ENCODE measurements around the gene ZNF521.

ZNF521 gene

GRCh38 chr18:25283781-25284180, 68.2 kb downstream of the ZNF521 start:
- H3K9me3 ChIP-seq, result no peaks in the 10 kb centered on the region
- no peaks in the 10 kb centered on the region for H3K4me1 ChIP-seq
- H3K27me3 ChIP-seq, result no peaks in the 10 kb centered on the region
- TF ChIP-seq CTCF (IDR thresholded peaks at IDR 0.05; ENCODE audit: low read depth, low read length), result no peak
- no peak overlapping the region for H3K4me3 ChIP-seq (ENCODE audit: low read depth, low read length)
- H3K36me3 ChIP-seq, result no peaks in the 10 kb centered on the region
- no peak for DNase-seq

GRCh38 chr18:25282896-25283703, 68.9 kb downstream of the ZNF521 start:
- no peaks in the 10 kb centered on the region for H3K36me3 ChIP-seq
- no peak for DNase-seq
- H3K4me1 ChIP-seq, result no peaks in the 10 kb centered on the region
- H3K27me3 ChIP-seq, result no peaks in the 10 kb centered on the region
- TF ChIP-seq CTCF (IDR thresholded peaks at IDR 0.05; ENCODE audit: low read depth, low read length), result no peak
- no peaks in the 10 kb centered on the region for H3K9me3 ChIP-seq
- no peak overlapping the region for H3K4me3 ChIP-seq (ENCODE audit: low read depth, low read length)

- H3K9me3 ChIP-seq, result no peaks in the 10 kb centered on the region
- DNase-seq, result no peak
- H3K4me3 ChIP-seq (ENCODE audit: low read depth, low read length), result no peak overlapping the region
- no peaks in the 10 kb centered on the region for H3K36me3 ChIP-seq
- H3K27me3 ChIP-seq, result no peaks in the 10 kb centered on the region
- no peak for TF ChIP-seq CTCF (IDR thresholded peaks at IDR 0.05; ENCODE audit: low read depth, low read length)
- no peaks in the 10 kb centered on the region for H3K4me1 ChIP-seq
These were observed 69.7 kb downstream of the ZNF521 start for GRCh38 chr18:25282282-25282681.

GRCh38 chr18:25281556-25281955, 70.4 kb downstream of the ZNF521 start:
- Histone ChIP-seq H3K4me3 (ENCODE audit: low read depth, low read length) (no peak overlapping the region), H3K36me3 (no peaks in the 10 kb centered on the region), H3K27me3 (no peaks in the 10 kb centered on the region), H3K4me1 (no peaks in the 10 kb centered on the region), H3K9me3 (no peaks in the 10 kb centered on the region)
- DNase-seq, result no peak
- TF ChIP-seq CTCF (IDR thresholded peaks at IDR 0.05; ENCODE audit: low read depth, low read length), result no peak

- Histone ChIP-seq H3K36me3 (no peaks in the 10 kb centered on the region), H3K4me1 (no peaks in the 10 kb centered on the region), H3K9me3 (no peaks in the 10 kb centered on the region), H3K4me3 (ENCODE audit: low read depth, low read length) (no peak overlapping the region), H3K27me3 (no peaks in the 10 kb centered on the region)
- TF ChIP-seq CTCF (IDR thresholded peaks at IDR 0.05; ENCODE audit: low read depth, low read length), result no peak
- DNase-seq, result no peak
These were observed 72.0 kb downstream of the ZNF521 start for GRCh38 chr18:25279961-25280360.

- no peaks in the 10 kb centered on the region for H3K36me3 ChIP-seq
- H3K27me3 ChIP-seq, result no peaks in the 10 kb centered on the region
- no peak overlapping the region for H3K4me3 ChIP-seq (ENCODE audit: low read depth, low read length)
- DNase-seq, result no peak
- no peak for TF ChIP-seq CTCF (IDR thresholded peaks at IDR 0.05; ENCODE audit: low read depth, low read length)
- no peaks in the 10 kb centered on the region for H3K4me1 ChIP-seq
- H3K9me3 ChIP-seq, result no peaks in the 10 kb centered on the region
These were observed 72.4 kb downstream of the ZNF521 start for GRCh38 chr18:25279556-25279955.

Measured in BE2C (cell line).